ENCODE results near the gene VKORC1L1.
"Not testable (repeated sequence)": the region's sequence is repeated elsewhere in the genome, so short reads cannot be mapped to it uniquely, and the experiment has no call there.

The VKORC1L1 gene

DNA sequence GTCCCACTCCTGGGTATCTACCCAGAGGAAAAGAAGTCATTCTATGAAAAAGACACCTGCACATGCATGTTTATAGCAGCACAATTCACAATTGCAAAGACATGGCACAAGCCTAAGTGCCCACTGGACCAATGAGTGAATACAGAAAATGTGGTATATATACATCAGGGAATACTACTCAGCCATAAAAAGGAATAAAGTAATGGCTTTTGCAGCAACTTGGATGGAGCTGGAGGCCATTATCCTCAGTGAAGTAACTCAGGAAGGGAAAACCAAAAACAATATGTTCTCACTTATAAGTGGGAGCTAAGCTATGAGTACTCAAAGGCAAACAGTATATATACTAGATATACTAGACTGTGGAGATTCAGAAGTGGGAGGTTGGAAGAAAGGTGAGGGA lies 53.7 kb downstream of the VKORC1L1 start:
- Histone ChIP-seq H3K36me3 (no peaks in the 10 kb centered on the region), H3K4me3 (ENCODE audit: low read depth in 1 of 2, low read length in 1 of 2) (no peak overlapping the region), H3K4me1 (ENCODE audit: control insufficient read depth in 1 of 2, insufficient read depth in 1 of 2, low read depth in 1 of 2, low read length in 1 of 2) (no peaks in the 10 kb centered on the region), H3K27ac (no peak overlapping the region), H3K27me3 (no peaks in the 10 kb centered on the region), H3K9me3 (no peaks in the 10 kb centered on the region)
- TF ChIP-seq, protein P1, sequence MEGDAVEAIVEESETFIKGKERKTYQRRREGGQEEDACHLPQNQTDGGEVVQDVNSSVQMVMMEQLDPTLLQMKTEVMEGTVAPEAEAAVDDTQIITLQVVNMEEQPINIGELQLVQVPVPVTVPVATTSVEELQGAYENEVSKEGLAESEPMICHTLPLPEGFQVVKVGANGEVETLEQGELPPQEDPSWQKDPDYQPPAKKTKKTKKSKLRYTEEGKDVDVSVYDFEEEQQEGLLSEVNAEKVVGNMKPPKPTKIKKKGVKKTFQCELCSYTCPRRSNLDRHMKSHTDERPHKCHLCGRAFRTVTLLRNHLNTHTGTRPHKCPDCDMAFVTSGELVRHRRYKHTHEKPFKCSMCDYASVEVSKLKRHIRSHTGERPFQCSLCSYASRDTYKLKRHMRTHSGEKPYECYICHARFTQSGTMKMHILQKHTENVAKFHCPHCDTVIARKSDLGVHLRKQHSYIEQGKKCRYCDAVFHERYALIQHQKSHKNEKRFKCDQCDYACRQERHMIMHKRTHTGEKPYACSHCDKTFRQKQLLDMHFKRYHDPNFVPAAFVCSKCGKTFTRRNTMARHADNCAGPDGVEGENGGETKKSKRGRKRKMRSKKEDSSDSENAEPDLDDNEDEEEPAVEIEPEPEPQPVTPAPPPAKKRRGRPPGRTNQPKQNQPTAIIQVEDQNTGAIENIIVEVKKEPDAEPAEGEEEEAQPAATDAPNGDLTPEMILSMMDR (IDR thresholded peaks at IDR 0.05): no peak

DNA sequence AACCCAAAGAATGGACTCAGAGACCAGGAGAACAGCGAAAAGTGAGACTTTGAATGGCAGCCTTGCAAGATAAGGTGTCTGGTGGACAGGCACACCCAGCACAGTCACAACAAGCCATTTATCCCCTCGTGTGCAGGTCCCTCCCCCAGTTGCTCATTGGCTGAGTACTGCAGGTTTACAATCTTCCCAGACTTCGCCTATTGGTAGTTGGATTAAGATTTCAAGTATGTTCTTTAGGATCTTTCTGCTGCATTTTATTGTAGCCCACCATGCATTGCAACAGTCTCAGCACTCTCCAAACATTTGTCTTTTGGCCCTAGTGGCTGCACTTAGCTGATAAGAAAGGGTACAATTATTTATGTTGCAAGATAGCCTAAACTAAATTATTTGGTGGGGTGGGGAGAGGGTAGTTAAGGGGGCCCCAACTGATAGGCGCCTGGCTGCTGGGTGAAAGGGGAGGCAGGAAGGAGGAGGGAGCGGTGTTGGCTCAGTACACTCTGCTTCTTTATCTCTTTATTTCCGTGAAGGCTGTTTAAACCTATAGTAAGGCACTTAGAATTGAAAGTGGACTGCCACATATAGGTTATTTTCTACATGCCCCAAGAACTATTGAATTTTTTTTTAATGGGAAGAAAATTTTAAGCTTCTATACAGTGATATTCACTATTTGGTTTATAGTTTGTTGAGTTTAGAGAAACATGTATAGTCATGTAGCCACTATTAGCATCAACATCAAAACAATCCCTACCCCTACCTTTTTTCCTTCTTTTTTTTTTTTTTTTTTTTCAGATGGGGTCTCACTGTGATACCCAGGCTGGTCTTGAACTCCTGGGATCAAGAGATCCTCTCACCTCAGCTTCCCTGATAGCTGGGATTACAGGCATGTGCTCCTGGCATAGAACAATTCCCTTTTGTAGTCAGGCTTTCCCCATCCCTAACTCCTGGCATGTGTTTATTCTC lies 54.9 kb downstream of the VKORC1L1 start:
- H3K4me3 ChIP-seq (ENCODE audit: low read depth in 1 of 2, low read length in 1 of 2): no peak overlapping the region
- TF ChIP-seq, protein P1 (IDR thresholded peaks at IDR 0.05): no peak
- no peaks in the 10 kb centered on the region for H3K9me3 ChIP-seq
- no peaks in the 10 kb centered on the region for H3K4me1 ChIP-seq (ENCODE audit: control insufficient read depth in 1 of 2, insufficient read depth in 1 of 2, low read depth in 1 of 2, low read length in 1 of 2)
- H3K27me3 ChIP-seq: no peaks in the 10 kb centered on the region
- no peaks in the 10 kb centered on the region for H3K36me3 ChIP-seq
- no peak overlapping the region for H3K27ac ChIP-seq

DNA sequence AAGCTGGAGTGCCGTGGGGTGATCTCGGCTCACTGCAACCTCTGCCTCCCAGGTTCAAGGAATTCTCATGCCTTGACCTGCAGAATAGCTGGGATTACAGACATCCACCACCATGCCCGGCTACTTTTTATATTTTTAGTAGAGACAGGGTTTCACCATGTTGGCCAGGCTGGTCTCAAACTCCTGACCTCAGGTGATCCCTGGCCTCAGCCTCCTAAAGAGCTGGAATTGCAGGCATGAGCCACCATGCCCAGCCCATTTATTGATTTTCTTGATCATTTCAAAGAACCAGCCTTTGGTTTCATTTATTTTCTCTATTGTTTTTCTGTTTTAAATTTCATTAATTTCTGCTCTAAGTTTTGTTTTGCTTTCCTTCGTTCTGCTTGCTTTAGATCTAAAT lies 58.8 kb downstream of the VKORC1L1 start:
- H3K27ac ChIP-seq: no peak overlapping the region

DNA sequence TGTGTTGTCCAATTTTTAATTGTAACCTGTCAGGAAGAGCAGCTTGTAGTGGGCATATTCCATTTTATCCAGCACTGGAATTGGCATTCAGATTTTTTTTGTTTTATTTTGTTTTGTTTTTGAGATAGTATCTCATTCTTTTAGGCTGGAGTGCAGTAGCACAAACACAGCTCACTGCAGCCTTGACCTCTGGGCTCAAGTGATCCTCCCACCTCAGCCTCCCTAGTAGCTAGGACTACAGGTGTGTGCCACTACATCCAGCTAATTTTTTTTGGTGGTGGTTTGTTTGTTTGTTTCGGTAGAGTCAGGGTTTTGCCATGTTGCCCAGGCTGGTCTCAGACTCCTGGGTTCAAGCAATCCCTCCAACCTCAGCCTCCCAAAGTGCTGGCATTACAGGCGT lies 64.4 kb downstream of the VKORC1L1 start:
- Histone ChIP-seq H3K4me3 (ENCODE audit: low read depth in 1 of 2, low read length in 1 of 2) (no peak overlapping the region), H3K36me3 (no peaks in the 10 kb centered on the region), H3K27me3 (no peaks in the 10 kb centered on the region), H3K9me3 (no peaks in the 10 kb centered on the region), H3K27ac (no peak overlapping the region), H3K4me1 (ENCODE audit: control insufficient read depth in 1 of 2, insufficient read depth in 1 of 2, low read depth in 1 of 2, low read length in 1 of 2) (no peaks in the 10 kb centered on the region)
- TF ChIP-seq, protein P1 (IDR thresholded peaks at IDR 0.05): no peak

More for the DNA sequence above, 58.8 kb downstream of the VKORC1L1 start:
- Histone ChIP-seq H3K27me3 (no peaks in the 10 kb centered on the region), H3K9me3 (no peaks in the 10 kb centered on the region), H3K4me3 (ENCODE audit: low read depth in 1 of 2, low read length in 1 of 2) (no peak overlapping the region), H3K4me1 (ENCODE audit: control insufficient read depth in 1 of 2, insufficient read depth in 1 of 2, low read depth in 1 of 2, low read length in 1 of 2) (no peaks in the 10 kb centered on the region), H3K36me3 (no peaks in the 10 kb centered on the region)
- TF ChIP-seq, protein P1 (IDR thresholded peaks at IDR 0.05): no peak

DNA sequence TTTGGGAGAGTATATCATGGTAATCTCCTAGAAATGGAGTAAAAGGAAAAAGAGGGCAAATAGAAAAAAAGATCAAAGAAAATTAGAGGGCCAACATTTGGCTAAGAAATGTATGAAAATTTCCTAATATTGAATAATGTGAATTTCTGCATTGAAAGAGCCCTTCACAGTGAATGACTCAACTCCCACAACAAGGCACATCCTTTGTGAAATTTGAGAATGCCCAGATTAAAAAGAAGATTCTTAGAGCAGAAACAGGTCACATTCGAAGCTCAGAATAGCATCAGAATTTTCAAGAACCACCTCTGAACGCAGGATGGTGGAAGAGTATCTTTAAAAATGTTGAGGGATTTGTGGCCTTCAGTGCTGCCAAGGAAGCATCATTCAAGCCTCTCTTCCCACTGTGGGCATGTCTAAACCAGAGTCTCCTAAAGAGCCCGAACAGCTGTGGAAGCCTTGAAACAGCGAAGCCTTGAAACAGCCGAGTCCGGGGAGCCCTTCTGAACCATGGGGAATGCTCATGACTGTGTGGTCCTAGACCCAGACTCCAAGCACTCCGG lies 65.5 kb downstream of the VKORC1L1 start:
- Histone ChIP-seq H3K36me3 (no peaks in the 10 kb centered on the region), H3K9me3 (no peaks in the 10 kb centered on the region), H3K27me3 (no peaks in the 10 kb centered on the region), H3K27ac (no peak overlapping the region), H3K4me1 (ENCODE audit: control insufficient read depth in 1 of 2, insufficient read depth in 1 of 2, low read depth in 1 of 2, low read length in 1 of 2) (no peaks in the 10 kb centered on the region), H3K4me3 (ENCODE audit: low read depth in 1 of 2, low read length in 1 of 2) (no peak overlapping the region)
- TF ChIP-seq, protein P1 (IDR thresholded peaks at IDR 0.05): no peak

DNA sequence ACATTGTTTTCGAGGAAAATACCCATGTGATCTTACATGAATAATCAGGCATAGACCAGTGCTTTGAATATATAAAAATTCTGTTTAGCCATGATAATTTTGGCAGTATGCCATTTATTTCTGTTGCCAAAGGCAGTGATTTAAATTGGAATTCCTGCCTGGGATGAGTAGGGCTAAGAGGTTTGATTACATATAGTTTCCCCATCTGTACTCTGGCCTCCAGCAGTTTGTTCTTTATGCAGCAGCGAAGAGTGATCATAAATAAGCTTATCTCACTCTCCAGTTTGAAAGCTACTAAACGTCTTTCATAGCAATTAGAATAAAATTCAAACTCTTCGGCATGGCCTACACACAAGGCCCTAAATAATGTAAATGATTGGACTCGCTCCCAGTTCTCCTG lies 72.9 kb downstream of the VKORC1L1 start:
- not testable (repeated sequence) for H3K27me3 ChIP-seq; H3K9me3 ChIP-seq; H3K4me1 ChIP-seq (ENCODE audit: control insufficient read depth in 1 of 2, insufficient read depth in 1 of 2, low read depth in 1 of 2, low read length in 1 of 2); H3K4me3 ChIP-seq (ENCODE audit: low read depth in 1 of 2, low read length in 1 of 2); H3K27ac ChIP-seq; H3K36me3 ChIP-seq
